ENCODE data around the gene BLTP2.

Gene BLTP2

GRCh38 chr17:28684963-28685362, 40.0 kb upstream of the BLTP2 start:
- DNase-seq (ENCODE audit: low read depth): no peak
- in situ Hi-C loops (cut with HindIII; ENCODE audit: low sequenced_read_pairs): no loop called here
- no peak for TF ChIP-seq CTCF (IDR thresholded peaks at IDR 0.05; ENCODE audit: low read depth, low read length, missing control alignments)
- H3K4me3 ChIP-seq (ENCODE audit: low read depth, low read length): no peak overlapping the region

- no peak for TF ChIP-seq CTCF (IDR thresholded peaks at IDR 0.05; ENCODE audit: low read depth, low read length, missing control alignments)
- in situ Hi-C loops (cut with HindIII; ENCODE audit: low sequenced_read_pairs): no loop called here
These were observed 37.7 kb upstream of the BLTP2 start for GRCh38 chr17:28682655-28683054.

GRCh38 chr17:28675980-28676379, 31.0 kb upstream of the BLTP2 start:
- in situ Hi-C loops (cut with HindIII; ENCODE audit: low sequenced_read_pairs): no loop called here

More at GRCh38 chr17:28682655-28683054, 37.7 kb upstream of the BLTP2 start:
- DNase-seq (ENCODE audit: low read depth): no peak
- no peak overlapping the region for H3K4me3 ChIP-seq (ENCODE audit: low read depth, low read length)

GRCh38 chr17:28675490-28675889, 30.5 kb upstream of the BLTP2 start:
- no peak for TF ChIP-seq CTCF (IDR thresholded peaks at IDR 0.05; ENCODE audit: low read depth, low read length, missing control alignments)
- in situ Hi-C loops (cut with HindIII; ENCODE audit: low sequenced_read_pairs): no loop called here
- DNase-seq (ENCODE audit: low read depth): no peak
- H3K4me3 ChIP-seq (ENCODE audit: low read depth, low read length): no peak overlapping the region

More at GRCh38 chr17:28675980-28676379, 31.0 kb upstream of the BLTP2 start:
- peak; percentile 32 for TF ChIP-seq CTCF (IDR thresholded peaks at IDR 0.05; ENCODE audit: low read depth, low read length, missing control alignments)
- no peak overlapping the region for H3K4me3 ChIP-seq (ENCODE audit: low read depth, low read length)
- no peak for DNase-seq (ENCODE audit: low read depth)

DNA sequence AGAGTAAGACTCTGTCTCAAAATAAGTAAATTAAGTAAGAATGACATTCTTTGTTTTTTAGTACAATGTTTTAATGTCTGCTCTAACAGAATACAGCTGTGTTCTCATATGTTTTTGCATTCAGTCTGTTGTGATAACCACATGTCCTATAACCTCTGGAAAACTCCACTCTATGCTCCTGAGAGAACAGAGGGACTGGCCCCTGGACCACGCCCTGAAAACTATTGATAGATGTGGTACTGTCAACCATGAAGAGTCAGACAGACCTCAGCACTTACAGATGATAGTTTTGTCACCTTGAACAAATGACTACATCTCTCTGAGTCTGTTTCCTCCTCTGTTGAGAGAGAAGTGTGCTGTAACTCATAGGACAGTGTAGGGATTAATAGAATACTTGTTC, 25.0 kb upstream of the BLTP2 start:
- TF ChIP-seq CTCF (IDR thresholded peaks at IDR 0.05; ENCODE audit: low read depth, low read length, missing control alignments): no peak
- no peak for DNase-seq (ENCODE audit: low read depth)
- H3K4me3 ChIP-seq (ENCODE audit: low read depth, low read length): no peak overlapping the region
- in situ Hi-C loops (cut with HindIII; ENCODE audit: low sequenced_read_pairs): no loop called here

DNA sequence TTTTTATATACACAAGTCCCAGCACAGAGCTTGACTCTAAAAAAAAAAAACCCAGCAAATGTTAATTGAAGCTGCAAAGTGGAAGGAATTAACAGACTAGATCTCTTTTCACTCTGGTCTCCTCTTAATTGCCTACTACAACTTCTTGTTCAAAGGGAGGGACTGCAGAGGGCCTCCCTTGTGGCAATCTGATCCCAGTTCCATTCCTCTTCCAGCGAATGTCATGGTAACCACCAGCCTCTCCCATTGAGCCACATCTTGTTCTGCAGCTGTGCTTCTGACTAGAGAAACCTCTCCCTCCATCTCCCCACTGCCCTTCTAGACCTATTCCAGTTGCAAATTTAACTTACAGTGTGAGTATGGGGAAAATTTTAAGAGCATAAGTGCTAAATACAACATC, 22.9 kb upstream of the BLTP2 start:
- no peak for TF ChIP-seq CTCF (IDR thresholded peaks at IDR 0.05; ENCODE audit: low read depth, low read length, missing control alignments)
- H3K4me3 ChIP-seq (ENCODE audit: low read depth, low read length): no peak overlapping the region
- in situ Hi-C loops (cut with HindIII; ENCODE audit: low sequenced_read_pairs): no loop called here
- no peak for DNase-seq (ENCODE audit: low read depth)

DNA sequence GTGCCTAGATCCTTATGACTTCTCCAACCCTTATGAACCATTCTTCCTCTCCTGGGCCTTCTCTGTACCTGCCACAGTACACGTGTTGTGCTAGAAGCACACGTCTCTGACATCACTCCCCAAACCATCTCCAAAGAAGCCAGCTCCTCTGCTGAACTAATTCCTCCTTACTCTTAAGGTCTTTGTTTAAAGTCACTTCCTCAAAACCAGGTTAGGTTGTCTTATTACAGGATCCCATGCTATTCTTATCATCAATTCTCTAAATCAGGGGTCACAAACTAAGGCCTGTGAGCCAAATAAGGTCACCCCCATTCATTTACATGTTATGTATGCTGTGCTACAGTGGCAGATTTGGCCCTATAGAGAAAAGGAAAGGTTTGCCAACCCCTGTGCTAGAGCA, 21.0 kb upstream of the BLTP2 start:
- in situ Hi-C loops (cut with HindIII; ENCODE audit: low sequenced_read_pairs): no loop called here
- no peak overlapping the region for H3K4me3 ChIP-seq (ENCODE audit: low read depth, low read length)
- DNase-seq (ENCODE audit: low read depth): no peak
- TF ChIP-seq CTCF (IDR thresholded peaks at IDR 0.05; ENCODE audit: low read depth, low read length, missing control alignments): no peak

Data from astrocyte of the cerebellum (primary cell).